ES-I3 (cell line): ENCODE measurements around the gene CRNKL1.

Source experiments
- H3K36me3 ChIP-seq: 2 replicates; pipeline ENCODE4 v1.6.1; 2013; ENCODE audit warnings: mild to moderate bottlenecking, low read length, control low read depth, moderate library complexity; ENCODE audit not compliant: insufficient read depth
- H3K4me1 ChIP-seq: 2 replicates; pipeline ENCODE4 v1.6.1; 2013; ENCODE audit warnings: mild to moderate bottlenecking, control low read depth, low read length; ENCODE audit not compliant: insufficient read depth
- H3K9ac ChIP-seq: 2 replicates; pipeline ENCODE4 v1.6.1; 2013; ENCODE audit warnings: low read depth, mild to moderate bottlenecking, low read length, moderate library complexity
- H3K9me3 ChIP-seq: 2 replicates; pipeline ENCODE4 v1.6.1; 2013; ENCODE audit warnings: mild to moderate bottlenecking, low read length, moderate library complexity; ENCODE audit not compliant: control insufficient read depth, insufficient read depth

The CRNKL1 gene

DNA sequence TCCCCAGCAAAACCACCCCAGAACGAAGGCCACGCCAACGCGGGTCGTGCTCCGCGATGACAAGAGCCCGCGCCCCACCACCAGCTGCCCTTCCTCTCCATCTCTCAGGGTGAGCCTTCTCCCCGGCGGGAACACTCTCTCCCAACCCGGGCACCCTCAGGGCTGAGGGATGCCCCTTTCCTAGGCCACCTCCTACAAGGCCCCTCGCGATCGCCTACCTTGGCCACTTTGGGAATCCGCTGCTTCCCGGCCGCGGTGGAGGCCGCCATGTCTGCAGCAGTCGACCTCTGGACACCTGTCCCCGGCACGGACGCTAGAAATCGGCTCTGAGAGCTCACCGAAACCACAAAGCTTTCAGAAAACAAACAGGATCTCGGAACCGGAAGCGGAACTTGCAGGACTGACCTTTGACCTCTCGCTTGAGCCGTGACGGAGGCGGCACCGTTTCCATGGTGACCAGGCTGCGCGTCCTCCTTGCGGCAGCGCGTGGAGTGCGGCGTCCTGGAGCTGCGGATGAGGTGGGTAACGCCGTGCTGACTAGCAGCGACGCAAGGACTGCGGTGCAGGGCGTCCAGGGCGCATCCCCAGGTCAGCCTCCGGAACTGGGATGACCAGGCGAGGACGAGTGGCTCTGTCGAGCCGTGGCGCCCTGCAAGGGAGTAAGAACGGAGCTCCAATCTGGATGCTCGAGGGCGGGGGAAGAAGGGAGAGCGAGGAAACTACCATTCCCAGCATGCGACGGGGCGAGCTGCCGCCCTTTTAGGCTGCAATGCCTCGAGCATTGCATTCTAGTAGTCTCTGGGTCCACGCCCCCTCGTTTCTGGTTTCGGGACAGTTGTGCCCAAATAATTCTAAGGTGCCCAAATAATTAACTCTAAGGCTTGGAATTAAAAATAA lies at the start of gene CRNKL1, which contains the start of gene CFAP61:
Gene CRNKL1, minus strand, starts transcription at position 393 of the 897 bp plus-strand sequence. Its CDS starts 124 bp downstream, at position 269.
Gene CFAP61, plus strand, starts transcription at position 459 of the 897 bp plus-strand sequence. CDS start 4,122 bp downstream, outside the sequence.
- no peaks in the 10 kb centered on the region for H3K9me3 ChIP-seq
- H3K4me1 ChIP-seq, result no peaks in the 10 kb centered on the region
- H3K36me3 ChIP-seq, result peaks cover 11% of the 10 kb centered on the region
- peak within 1 kb of the TSS; percentile 71; the same call in 1 of the 2 replicates for H3K9ac ChIP-seq

DNA sequence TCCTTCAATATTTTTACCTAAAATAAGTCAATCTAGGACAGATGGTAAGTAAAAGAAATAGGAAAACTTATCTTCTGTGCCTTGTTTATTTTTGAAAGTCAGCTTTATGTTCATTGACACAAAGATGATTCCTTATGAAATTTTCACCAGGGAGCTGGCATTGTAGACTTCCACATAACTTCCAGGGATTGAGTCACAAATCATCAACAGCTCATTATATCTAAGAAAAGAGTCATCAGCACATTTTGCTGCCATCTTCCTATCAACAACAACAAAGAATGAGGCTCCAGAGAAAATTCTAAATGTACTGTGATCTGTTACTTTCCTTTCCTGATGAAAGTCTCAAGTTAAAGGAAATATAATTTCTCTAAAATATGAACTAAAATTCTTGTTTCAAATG lies 48.6 kb upstream of the CRNKL1 start:
- no peak overlapping the region for H3K9ac ChIP-seq
- no peaks in the 10 kb centered on the region; the same call in 1 of the 2 replicates for H3K9me3 ChIP-seq
- H3K4me1 ChIP-seq, result no peaks in the 10 kb centered on the region
- no peaks in the 10 kb centered on the region for H3K36me3 ChIP-seq

DNA sequence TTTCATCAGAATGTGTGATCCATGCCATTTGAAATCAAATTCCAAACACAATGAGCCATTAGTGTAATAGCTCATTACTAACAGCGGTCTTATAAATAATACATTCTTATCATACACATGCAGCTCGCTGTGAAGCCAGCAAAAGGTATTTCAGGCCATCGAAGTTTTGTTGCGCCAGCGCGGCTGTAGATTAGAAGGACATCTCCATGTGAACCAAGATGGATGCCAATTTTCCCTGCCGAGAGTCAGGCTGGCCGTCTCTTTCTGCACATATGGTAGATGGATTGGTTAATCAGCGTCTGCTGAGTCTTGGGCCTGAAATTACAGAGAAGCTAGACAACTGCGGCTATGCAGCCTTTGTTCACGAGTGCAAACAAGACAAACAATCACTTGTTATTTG lies 44.2 kb upstream of the CRNKL1 start:
- Histone ChIP-seq H3K36me3 (no peaks in the 10 kb centered on the region), H3K9ac (no peak overlapping the region), H3K9me3 (no peaks in the 10 kb centered on the region), H3K4me1 (no peaks in the 10 kb centered on the region)

DNA sequence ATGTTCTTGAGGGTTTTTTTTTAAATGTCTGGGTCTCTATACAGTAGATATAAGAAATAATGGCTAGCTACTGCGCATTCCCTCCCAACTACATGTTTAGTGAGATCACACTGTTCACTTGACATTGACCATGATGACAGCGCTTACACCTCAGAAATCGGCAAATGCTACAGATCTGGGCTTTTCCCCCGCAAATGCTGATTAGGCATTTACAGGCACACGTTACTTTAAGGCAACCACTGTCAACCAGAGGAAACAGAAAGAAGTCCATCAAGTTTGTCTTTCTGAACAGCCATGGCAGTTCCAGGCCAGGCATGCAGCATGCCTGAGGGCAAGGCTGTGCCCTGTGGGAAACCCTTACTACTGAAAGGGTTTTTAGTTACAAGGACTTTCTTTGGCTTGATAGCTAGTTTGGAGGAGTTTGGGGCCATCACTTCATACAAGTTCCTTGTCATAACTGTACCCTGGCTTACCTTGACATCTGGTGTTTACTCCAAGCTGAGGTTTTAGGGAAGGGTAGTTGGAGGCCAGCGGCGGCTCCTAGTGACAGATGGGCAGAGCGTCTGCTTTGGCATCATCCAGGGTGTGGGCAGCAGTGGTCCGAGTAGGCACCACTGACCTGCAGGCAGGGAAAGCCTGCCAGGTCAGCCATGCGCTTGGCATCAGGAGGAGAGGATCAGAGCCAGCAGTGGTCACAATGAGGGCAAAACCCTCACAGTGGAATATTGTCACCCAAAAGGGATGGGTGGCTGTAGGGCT lies 43.0 kb upstream of the CRNKL1 start:
- H3K36me3 ChIP-seq, result no peaks in the 10 kb centered on the region
- no peak overlapping the region for H3K9ac ChIP-seq
- H3K4me1 ChIP-seq, result no peaks in the 10 kb centered on the region
- H3K9me3 ChIP-seq, result no peaks in the 10 kb centered on the region

DNA sequence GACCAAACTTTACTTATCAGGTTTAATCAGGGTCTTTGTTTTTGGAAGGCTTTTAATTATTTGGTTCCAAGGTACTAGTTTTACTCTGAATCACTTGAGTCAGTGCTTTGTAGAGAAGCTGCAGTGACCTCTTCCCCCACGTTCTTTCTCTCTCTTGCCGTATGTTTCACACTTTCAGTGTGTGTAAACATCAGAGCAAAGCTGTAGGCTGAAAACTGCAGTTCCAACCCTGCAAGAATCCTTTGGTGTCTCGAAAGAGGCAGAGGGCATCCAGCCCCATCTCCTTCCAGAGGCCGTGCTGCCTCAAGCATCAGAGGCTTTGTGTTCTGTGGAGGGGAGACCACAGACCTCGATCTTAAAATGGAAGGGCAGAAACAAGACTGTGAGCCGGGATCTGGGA lies 42.1 kb upstream of the CRNKL1 start:
- Histone ChIP-seq H3K9me3 (no peaks in the 10 kb centered on the region), H3K4me1 (no peaks in the 10 kb centered on the region), H3K36me3 (no peaks in the 10 kb centered on the region), H3K9ac (no peak overlapping the region)

- H3K4me1 ChIP-seq, result no peaks in the 10 kb centered on the region
Measured at GRCh38 chr20:20092827-20093226, 40.6 kb upstream of the CRNKL1 start.

GRCh38 chr20:20089939-20090338 lies 37.7 kb upstream of the CRNKL1 start:
- Histone ChIP-seq H3K36me3 (no peaks in the 10 kb centered on the region), H3K9me3 (no peaks in the 10 kb centered on the region), H3K9ac (no peak overlapping the region), H3K4me1 (no peaks in the 10 kb centered on the region)

More at GRCh38 chr20:20092827-20093226, 40.6 kb upstream of the CRNKL1 start:
- H3K9ac ChIP-seq, result no peak overlapping the region
- no peaks in the 10 kb centered on the region for H3K9me3 ChIP-seq
- no peaks in the 10 kb centered on the region for H3K36me3 ChIP-seq

GRCh38 chr20:20089018-20089417 lies 36.8 kb upstream of the CRNKL1 start:
- H3K36me3 ChIP-seq, result no peaks in the 10 kb centered on the region
- no peak overlapping the region for H3K9ac ChIP-seq
- H3K4me1 ChIP-seq, result no peaks in the 10 kb centered on the region
- no peaks in the 10 kb centered on the region for H3K9me3 ChIP-seq

- Histone ChIP-seq H3K4me1 (no peaks in the 10 kb centered on the region), H3K36me3 (no peaks in the 10 kb centered on the region), H3K9me3 (no peaks in the 10 kb centered on the region), H3K9ac (no peak overlapping the region)
Measured at GRCh38 chr20:20085812-20086211, 33.5 kb upstream of the CRNKL1 start.

GRCh38 chr20:20085071-20085470 lies 32.8 kb upstream of the CRNKL1 start:
- H3K9me3 ChIP-seq, result no peaks in the 10 kb centered on the region
- H3K9ac ChIP-seq, result no peak overlapping the region
- no peaks in the 10 kb centered on the region for H3K4me1 ChIP-seq
- H3K36me3 ChIP-seq, result no peaks in the 10 kb centered on the region

GRCh38 chr20:20084296-20084752 lies 32.1 kb upstream of the CRNKL1 start:
- Histone ChIP-seq H3K4me1 (no peaks in the 10 kb centered on the region), H3K9ac (no peak overlapping the region), H3K36me3 (no peaks in the 10 kb centered on the region), H3K9me3 (no peaks in the 10 kb centered on the region)

- no peaks in the 10 kb centered on the region for H3K4me1 ChIP-seq
- H3K36me3 ChIP-seq, result no peaks in the 10 kb centered on the region
- H3K9ac ChIP-seq, result no peak overlapping the region
- no peaks in the 10 kb centered on the region for H3K9me3 ChIP-seq
Measured at GRCh38 chr20:20083807-20084206, 31.5 kb upstream of the CRNKL1 start.

DNA sequence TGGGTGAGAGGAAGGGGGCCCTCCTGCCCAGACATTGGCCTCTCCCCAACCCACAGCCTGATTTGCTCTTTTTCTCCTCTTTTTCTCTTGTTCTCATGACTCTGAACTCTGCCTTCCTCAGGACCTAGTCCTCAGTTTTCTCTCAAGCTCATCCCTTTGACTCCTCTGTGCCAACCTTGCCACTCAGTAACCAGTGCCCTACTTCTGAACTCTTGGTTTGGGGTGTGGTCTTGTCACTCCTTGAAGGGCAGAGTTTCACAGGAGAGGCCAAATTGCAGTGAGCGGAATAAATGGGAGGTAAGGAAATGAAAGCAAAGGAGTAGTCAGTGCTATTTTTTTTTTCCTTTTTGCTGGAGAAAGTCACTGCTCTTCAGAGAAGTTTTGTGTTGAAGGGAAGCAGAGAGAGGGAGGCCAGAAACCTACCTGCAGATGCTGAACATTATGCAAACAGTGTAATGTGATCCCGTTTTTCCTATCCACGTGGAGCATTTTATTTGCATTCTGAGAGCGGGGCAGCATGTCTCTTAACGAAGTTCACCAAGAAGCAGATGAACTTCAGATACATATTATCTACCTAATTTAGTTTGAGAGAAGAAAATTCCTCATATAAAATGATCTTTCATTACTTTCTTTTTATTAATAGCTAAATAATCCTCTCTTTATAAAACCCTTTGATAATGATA lies 27.0 kb upstream of the CRNKL1 start:
- Histone ChIP-seq H3K9me3 (no peaks in the 10 kb centered on the region), H3K36me3 (no peaks in the 10 kb centered on the region), H3K4me1 (peaks cover 6% of the 10 kb centered on the region; the same call in 1 of the 2 replicates), H3K9ac (no peak overlapping the region)

- Histone ChIP-seq H3K4me1 (peaks cover 6% of the 10 kb centered on the region; the same call in 1 of the 2 replicates), H3K36me3 (no peaks in the 10 kb centered on the region)
Measured at GRCh38 chr20:20078041-20078440, 25.8 kb upstream of the CRNKL1 start.

More at GRCh38 chr20:20078041-20078440, 25.8 kb upstream of the CRNKL1 start:
- Histone ChIP-seq H3K9ac (no peak overlapping the region), H3K9me3 (no peaks in the 10 kb centered on the region)
